Liver (tissue), 9 donors: ENCODE results near the gene FGD5. TPM values are rescaled to one million over a fixed set of nuclear protein-coding genes. Genes with fewer than 3 reads are reported as not detected.

Source experiments
- DNase-seq: peaks from one replicate; pipeline ENCODE4 v3.0.0-alpha.2; 2017; ENCODE audit warnings: low spot score
- H3K27ac ChIP-seq, 2 donors: one replicate each; pipeline ENCODE4 v1.7.0; 2013; ENCODE audit warnings: inconsistent platforms in 2 of 2, low read length in 2 of 2, control low read depth in 1 of 2, low read depth in 1 of 2, mild to moderate bottlenecking in 1 of 2
- H3K27me3 ChIP-seq, 4 donors: one replicate each; pipeline versions ENCODE4 v1.6.1 to v1.7.0; 2013; ENCODE audit warnings: low read length in 3 of 4, inconsistent platforms in 1 of 4, mild to moderate bottlenecking in 1 of 4, moderate library complexity in 1 of 4; ENCODE audit not compliant: control insufficient read depth in 4 of 4, insufficient read depth in 4 of 4
- H3K36me3 ChIP-seq, 4 donors: one replicate each; pipeline versions ENCODE4 v1.6.1 to v1.7.0; 2013; ENCODE audit warnings: low read length in 3 of 4, mild to moderate bottlenecking in 3 of 4, low read depth in 1 of 4, moderate library complexity in 1 of 4; ENCODE audit not compliant: control insufficient read depth in 4 of 4, insufficient read depth in 3 of 4
- H3K4me1 ChIP-seq, 4 donors: one replicate each; pipeline versions ENCODE4 v1.6.1 to v1.7.0; 2013; ENCODE audit warnings: low read length in 3 of 4, mild to moderate bottlenecking in 3 of 4, moderate library complexity in 1 of 4; ENCODE audit not compliant: control insufficient read depth in 4 of 4, insufficient read depth in 4 of 4
- H3K4me3 ChIP-seq, 3 donors: one replicate each; pipeline versions ENCODE4 v1.6.1 to v1.7.0; 2013; ENCODE audit warnings: low read length in 3 of 3, control low read depth in 1 of 3, low read depth in 1 of 3, mild to moderate bottlenecking in 1 of 3
- H3K9ac ChIP-seq, 2 donors: one replicate each; pipeline ENCODE4 v1.7.0; 2013; ENCODE audit warnings: low read length in 2 of 2, mild to moderate bottlenecking in 2 of 2, moderate library complexity in 2 of 2, control low read depth in 1 of 2, low read depth in 1 of 2
- H3K9me3 ChIP-seq, 4 donors: one replicate each; pipeline versions ENCODE4 v1.6.1 to v1.7.0; 2013; ENCODE audit warnings: low read length in 3 of 4; ENCODE audit not compliant: control insufficient read depth in 4 of 4
- ATF3 ChIP-seq: IDR thresholded peaks from 2 replicates; pipeline ENCODE4 v1.6.1; 2016; ENCODE audit warnings: antibody characterized with exemption
- EGR1 ChIP-seq, 2 donors: IDR thresholded peaks; 2 replicates each; pipeline ENCODE4 v1.6.1; 2016 to 2018; ENCODE audit warnings: antibody characterized with exemption in 2 of 2, low read depth in 2 of 2
- FOXA1 ChIP-seq: IDR thresholded peaks from 2 replicates; pipeline ENCODE4 v1.6.1; 2016; ENCODE audit warnings: antibody characterized with exemption
- FOXA2 ChIP-seq: IDR thresholded peaks from 2 replicates; pipeline ENCODE4 v1.6.1; 2016; ENCODE audit warnings: antibody characterized with exemption
- GABPA ChIP-seq, 2 donors: IDR thresholded peaks in 1 of 2; conservative IDR thresholded peaks in 1 of 2; 2 replicates each; pipeline ENCODE4 v1.6.1; 2016; ENCODE audit warnings: antibody characterized with exemption in 2 of 2, mild to moderate bottlenecking in 1 of 2, moderate library complexity in 1 of 2
- HNF4A ChIP-seq, 2 donors: conservative IDR thresholded peaks; 2 replicates each; pipeline ENCODE4 v1.6.1; 2016; ENCODE audit warnings: antibody characterized with exemption in 2 of 2, mild to moderate bottlenecking in 2 of 2
- HNF4G ChIP-seq: IDR thresholded peaks from 2 replicates; pipeline ENCODE4 v1.6.1; 2016; ENCODE audit warnings: antibody characterized with exemption
- JUND ChIP-seq, 2 donors: IDR thresholded peaks; 2 replicates each; pipeline ENCODE4 v1.6.1; 2016; ENCODE audit warnings: antibody characterized with exemption in 2 of 2
- MAX ChIP-seq: IDR thresholded peaks from 2 replicates; pipeline ENCODE4 v1.6.1; 2016; ENCODE audit warnings: antibody characterized with exemption
- NR2F2 ChIP-seq: IDR thresholded peaks from 2 replicates; pipeline ENCODE4 v1.6.1; 2016; ENCODE audit warnings: antibody characterized with exemption
- RAD21 ChIP-seq, 2 donors: IDR thresholded peaks; 2 replicates each; pipeline ENCODE4 v1.6.1; 2016; ENCODE audit warnings: antibody characterized with exemption in 2 of 2, mild to moderate bottlenecking in 2 of 2
- REST ChIP-seq: IDR thresholded peaks from 2 replicates; pipeline ENCODE4 v1.6.1; 2016; ENCODE audit warnings: antibody characterized with exemption, mild to moderate bottlenecking
- RXRA ChIP-seq, 2 donors: IDR thresholded peaks; 2 replicates each; pipeline ENCODE4 v1.6.1; 2017 to 2018; ENCODE audit warnings: antibody characterized with exemption in 2 of 2, mild to moderate bottlenecking in 1 of 2
- SP1 ChIP-seq: IDR thresholded peaks from 2 replicates; pipeline ENCODE4 v1.6.1; 2018; ENCODE audit warnings: antibody characterized with exemption, mild to moderate bottlenecking
- YY1 ChIP-seq: IDR thresholded peaks from 2 replicates; pipeline ENCODE4 v1.6.1; 2016; ENCODE audit warnings: antibody characterized with exemption, mild to moderate bottlenecking
- ZBTB33 ChIP-seq: IDR thresholded peaks from 2 replicates; pipeline ENCODE4 v1.6.1; 2016; ENCODE audit warnings: antibody characterized with exemption
- WGBS: extraction: QIAGEN DNeasy Blood & Tissue Kit; methylation state at CpG from one replicate; pipeline ENCODE4 v1.1.7; 2013; 5-methylcytosine and 5-hydroxymethylcytosine counted together
- polyA plus RNA-seq, 2 donors: library from polyadenylated mRNA; stranded (reverse) in 1 of 2; unstranded in 1 of 2; fragments of 200-250 nt in 1 of 2; fragments of >200 nt in 1 of 2; fragmentation: Nextera tagmentation in 1 of 2; extraction: Ambion mirVana in 1 of 2; gene quantifications; one replicate each; pipeline versions ENCODE4 v1.2.1 to v1.2.3, GENCODE V29; 2013 to 2015
- total RNA-seq, 2 donors: library from RNA; depleted of rRNA; stranded (reverse); fragments of >200 nt; gene quantifications; one replicate each; pipeline ENCODE4 v1.2.3, GENCODE V29; 2014
- donor health status: healthy.
- donor health status: healthy.
- donor health status: healthy.
- donor health status: healthy.
- donor health status: healthy.

Gene FGD5
- total and polyA plus RNA-seq, 4 donors: 2.0 to 6.3 (median 3.1) TPM

- Histone ChIP-seq H3K4me3 (no peak overlapping the region), H3K9ac (no peak overlapping the region), H3K27ac (no peak overlapping the region), H3K36me3 (no peaks in the 10 kb centered on the region), H3K9me3 (no peaks in the 10 kb centered on the region), H3K27me3 (no peaks in the 10 kb centered on the region), H3K4me1 (no peaks in the 10 kb centered on the region)
- 87% methylated on average over 20 of the region's 20 CpGs for WGBS
- no peak for TF ChIP-seq HNF4G
- TF ChIP-seq RXRA (IDR thresholded peaks at IDR 0.05): no peak
- no peak for TF ChIP-seq JUND (IDR thresholded peaks at IDR 0.05)
- no peak for TF ChIP-seq FOXA1
- TF ChIP-seq ATF3: no peak
- TF ChIP-seq GABPA (IDR thresholded peaks at IDR 0.05 in 1 of 2, conservative IDR thresholded peaks at IDR 0.05 in 1 of 2): no peak
- no peak for TF ChIP-seq RAD21 (IDR thresholded peaks at IDR 0.05)
- DNase-seq: no peak
Measured at GRCh38 chr3:14785207-14786155, 33.3 kb upstream of the FGD5 start.

GRCh38 chr3:14786369-14786768, 32.4 kb upstream of the FGD5 start:
- Histone ChIP-seq H3K27me3 (no peaks in the 10 kb centered on the region), H3K4me1 (peaks cover 0 to 2% (median under 1%) of the 10 kb centered on the region in 4 donors), H3K4me3 (no peak overlapping the region), H3K36me3 (no peaks in the 10 kb centered on the region), H3K27ac (no peak overlapping the region), H3K9me3 (no peaks in the 10 kb centered on the region), H3K9ac (no peak overlapping the region)
- no peak for DNase-seq
- no peak for TF ChIP-seq JUND (IDR thresholded peaks at IDR 0.05)
- TF ChIP-seq HNF4G: no peak
- TF ChIP-seq MAX: no peak
- TF ChIP-seq RXRA (IDR thresholded peaks at IDR 0.05): no peak
- no peak for TF ChIP-seq SP1
- TF ChIP-seq REST: no peak
- no peak for TF ChIP-seq GABPA (IDR thresholded peaks at IDR 0.05 in 1 of 2, conservative IDR thresholded peaks at IDR 0.05 in 1 of 2)
- WGBS: 94% methylated on average over 3 of the region's 3 CpGs

- Histone ChIP-seq H3K9ac (no peak overlapping the region), H3K27me3 (no peaks in the 10 kb centered on the region), H3K9me3 (no peaks in the 10 kb centered on the region), H3K27ac (no peak overlapping the region), H3K36me3 (no peaks in the 10 kb centered on the region), H3K4me3 (no peak overlapping the region), H3K4me1 (peaks cover 0 to 6% (median 3%) of the 10 kb centered on the region in 4 donors)
- no peak for DNase-seq
- WGBS: 60% methylated on average over 7 of the region's 7 CpGs
- TF ChIP-seq FOXA1 (no peak), JUND (IDR thresholded peaks at IDR 0.05) (no peak), RAD21 (IDR thresholded peaks at IDR 0.05) (no peak), ATF3 (no peak), SP1 (no peak), FOXA2 (no peak), HNF4A (conservative IDR thresholded peaks at IDR 0.05) (no peak), REST (no peak), HNF4G (no peak), ZBTB33 (no peak), GABPA (IDR thresholded peaks at IDR 0.05 in 1 of 2, conservative IDR thresholded peaks at IDR 0.05 in 1 of 2) (no peak), NR2F2 (no peak), YY1 (no peak), EGR1 (IDR thresholded peaks at IDR 0.05; ENCODE audit: low read depth in 2 of 2) (no peak)
Measured at GRCh38 chr3:14787630-14788029, 31.1 kb upstream of the FGD5 start.
